IPS-20b (cell line): ENCODE data around the gene TENM4.

Experiments used
- H3K27ac ChIP-seq: one replicate; pipeline ENCODE4 v1.5.1; 2013; ENCODE audit warnings: low read length
- H3K27me3 ChIP-seq: 2 replicates; pipeline ENCODE4 v1.6.1; 2013; ENCODE audit warnings: mild to moderate bottlenecking, low read length, inconsistent platforms; ENCODE audit not compliant: insufficient read depth
- H3K36me3 ChIP-seq: 2 replicates; pipeline ENCODE4 v1.6.1; 2013; ENCODE audit warnings: low read depth, mild to moderate bottlenecking, inconsistent platforms, low read length, moderate library complexity; ENCODE audit not compliant: insufficient read depth
- H3K4me1 ChIP-seq: 2 replicates; pipeline ENCODE4 v1.6.1; 2013; ENCODE audit warnings: mild to moderate bottlenecking, control low read depth, inconsistent platforms, low read length, moderate library complexity; ENCODE audit not compliant: insufficient read depth
- H3K4me3 ChIP-seq: 2 replicates; pipeline ENCODE4 v1.5.1; 2013; ENCODE audit warnings: mild to moderate bottlenecking, low read length, inconsistent platforms
- H3K9ac ChIP-seq: 2 replicates; pipeline ENCODE4 v1.6.1; 2013; ENCODE audit warnings: low read depth, mild to moderate bottlenecking, inconsistent platforms, low read length, moderate library complexity
- H3K9me3 ChIP-seq: 2 replicates; pipeline ENCODE4 v1.6.1; 2013; ENCODE audit warnings: mild to moderate bottlenecking, low read depth, low read length, inconsistent platforms; ENCODE audit not compliant: insufficient read depth

The TENM4 gene

DNA sequence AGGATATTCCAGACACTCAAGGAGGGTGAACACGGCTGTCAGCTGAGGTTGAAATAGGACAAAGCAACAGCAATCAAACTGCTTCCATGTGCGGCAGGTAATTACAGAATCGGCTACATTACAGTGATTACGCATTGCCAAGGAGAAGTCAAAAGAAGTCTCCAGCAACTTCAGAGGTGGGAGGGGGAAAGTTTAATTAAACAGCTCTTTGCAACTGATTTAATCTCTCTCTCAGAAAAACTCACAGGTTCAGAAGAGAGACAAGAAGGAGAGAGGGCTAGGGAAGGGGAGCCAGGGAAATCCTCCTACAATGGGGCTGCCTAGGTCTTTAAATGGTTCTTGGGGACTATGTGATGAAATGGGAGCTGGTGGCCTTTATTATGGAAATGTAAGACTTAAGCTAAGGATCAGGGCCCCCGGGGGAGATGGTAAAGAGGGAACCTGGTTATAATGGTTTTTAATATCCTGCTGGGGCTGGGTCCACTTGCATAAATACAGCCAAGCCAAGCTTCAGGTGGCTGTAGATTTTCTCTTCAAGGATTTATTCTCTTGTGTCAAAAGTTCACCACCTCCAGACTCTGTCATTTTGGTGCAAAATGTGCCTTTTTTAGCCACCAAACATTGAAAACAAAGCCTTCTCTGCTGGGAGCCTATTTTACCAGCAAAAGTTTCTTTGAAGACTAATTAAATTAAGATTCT, 511.5 kb downstream of the TENM4 start:
- peaks cover 7% of the 10 kb centered on the region; the same call in 1 of the 2 replicates for H3K9me3 ChIP-seq
- H3K27ac ChIP-seq: no peak overlapping the region
- peaks cover 27% of the 10 kb centered on the region for H3K4me1 ChIP-seq
- peaks cover 70% of the 10 kb centered on the region for H3K27me3 ChIP-seq
- no peaks in the 10 kb centered on the region; the same call in 1 of the 2 replicates for H3K36me3 ChIP-seq
- H3K4me3 ChIP-seq: peak overlapping the region; percentile 45
- no peak overlapping the region for H3K9ac ChIP-seq

DNA sequence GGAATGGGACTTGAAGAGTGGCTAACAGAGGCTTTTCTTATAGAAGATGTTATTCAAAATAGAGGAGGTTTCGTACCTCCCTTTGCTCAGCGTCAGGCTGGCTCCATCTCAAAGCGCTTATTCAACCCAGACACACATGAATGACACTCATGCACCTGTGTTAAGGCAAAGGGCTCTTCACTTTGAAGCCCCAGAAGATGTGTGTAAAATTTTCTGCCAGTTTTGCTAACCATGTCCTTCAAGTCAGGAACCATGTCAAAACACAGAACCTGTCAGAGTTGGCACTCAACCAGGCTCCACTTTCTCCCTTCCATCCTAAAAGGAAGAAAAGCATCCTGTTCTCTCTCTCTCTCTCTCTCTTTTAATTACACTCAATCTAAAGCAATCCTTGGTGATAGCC, 513.3 kb downstream of the TENM4 start:
- Histone ChIP-seq H3K4me3 (no peak overlapping the region), H3K27ac (no peak overlapping the region), H3K9ac (no peak overlapping the region), H3K27me3 (peaks cover 56% of the 10 kb centered on the region), H3K9me3 (peaks cover 3% of the 10 kb centered on the region; the same call in 1 of the 2 replicates), H3K4me1 (peaks cover 27% of the 10 kb centered on the region), H3K36me3 (no peaks in the 10 kb centered on the region; the same call in 1 of the 2 replicates)

DNA sequence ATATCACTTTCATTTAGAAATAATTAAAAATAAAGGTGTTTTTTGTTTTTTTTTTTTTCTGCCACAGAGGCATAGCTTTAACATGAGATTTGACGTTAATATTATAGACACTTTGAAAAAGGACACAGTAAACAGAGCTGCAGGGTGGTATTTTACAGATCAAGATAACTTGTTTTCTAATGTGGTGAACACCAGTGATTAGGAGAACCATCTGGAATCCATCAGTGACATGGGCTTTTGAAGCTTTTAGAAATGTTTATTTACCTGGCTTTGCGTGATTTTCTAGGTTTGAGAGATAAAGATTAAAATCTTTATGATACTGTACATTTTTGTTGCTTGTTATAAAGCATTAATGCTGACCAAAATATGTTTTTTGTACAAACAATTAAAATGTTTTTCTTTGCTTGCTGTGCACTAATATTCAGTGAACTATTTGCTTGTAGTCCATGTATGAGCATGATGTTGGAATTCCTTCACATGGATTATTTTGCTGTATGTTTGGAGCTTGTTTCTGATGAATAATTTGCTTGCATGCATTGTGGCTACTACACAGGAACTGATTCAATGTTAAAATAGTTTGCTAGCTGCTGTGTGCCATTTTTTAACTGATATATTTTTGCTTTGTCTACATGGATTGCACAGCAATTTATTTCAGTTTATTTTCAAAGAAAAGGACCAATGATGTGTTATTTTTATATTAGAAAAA, 514.0 kb downstream of the TENM4 start:
- Histone ChIP-seq H3K36me3 (no peaks in the 10 kb centered on the region; the same call in 1 of the 2 replicates), H3K27me3 (peaks cover 49% of the 10 kb centered on the region), H3K9me3 (no peaks in the 10 kb centered on the region), H3K4me1 (peaks cover 27% of the 10 kb centered on the region), H3K27ac (no peak overlapping the region), H3K9ac (no peak overlapping the region), H3K4me3 (no peak overlapping the region)

DNA sequence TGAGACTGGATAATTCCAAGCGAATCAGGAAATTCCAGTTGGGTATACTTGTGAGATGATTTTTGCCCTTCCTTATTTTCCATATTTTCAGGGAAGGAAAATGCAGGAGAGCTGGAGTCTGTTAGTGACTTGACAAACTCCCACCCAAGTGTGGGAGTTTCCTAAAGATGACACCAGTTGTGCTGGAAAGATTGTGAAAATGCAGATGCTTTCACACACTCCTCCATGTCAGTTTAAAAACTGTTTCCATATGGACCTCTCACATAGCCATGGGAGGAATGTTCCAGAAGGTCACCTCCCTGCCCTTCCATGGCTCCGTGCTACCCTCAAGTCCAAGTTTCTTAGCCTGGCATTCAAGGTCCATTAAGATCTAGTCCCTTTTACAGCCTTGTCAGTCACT, 515.4 kb downstream of the TENM4 start:
- Histone ChIP-seq H3K4me1 (peaks cover 20% of the 10 kb centered on the region), H3K27ac (no peak overlapping the region), H3K36me3 (no peaks in the 10 kb centered on the region), H3K9me3 (no peaks in the 10 kb centered on the region), H3K27me3 (peaks cover 35% of the 10 kb centered on the region), H3K4me3 (no peak overlapping the region), H3K9ac (no peak overlapping the region)

DNA sequence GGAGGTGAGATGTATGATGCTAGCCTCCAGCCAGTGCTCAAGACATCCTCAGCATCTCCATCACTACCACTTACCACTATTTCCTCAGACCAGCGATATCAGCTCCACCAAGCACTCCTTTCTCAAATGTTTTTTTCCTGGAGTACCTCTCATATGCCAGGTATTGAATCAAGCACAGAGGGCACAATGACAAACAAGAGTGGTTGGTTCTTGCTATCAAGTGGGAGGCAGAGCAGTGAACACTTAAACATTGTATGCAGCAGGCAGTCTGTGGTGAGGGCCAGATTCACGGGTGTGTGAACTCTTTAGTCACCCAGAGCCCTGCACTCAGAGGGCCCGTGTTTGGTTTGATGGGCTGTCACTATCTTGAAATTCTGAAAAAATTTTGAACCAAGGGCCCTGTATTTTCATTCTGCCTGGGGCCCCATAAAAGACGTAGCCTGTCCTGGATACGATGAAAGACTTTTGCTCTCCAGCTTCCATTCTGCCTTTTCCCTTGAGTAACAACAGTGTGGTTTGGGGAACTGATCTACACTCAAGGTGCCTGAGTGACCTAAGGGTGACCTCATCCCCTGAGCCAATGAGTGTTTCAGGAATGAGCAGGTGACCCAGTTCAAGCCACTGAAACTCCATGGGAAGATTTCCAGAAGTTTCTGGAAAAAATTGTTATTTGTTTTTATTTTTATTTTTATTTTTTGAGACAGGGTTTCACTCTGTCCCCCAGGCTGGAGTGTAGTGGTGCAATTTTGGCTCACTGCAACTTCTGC, 517.8 kb downstream of the TENM4 start:
- H3K4me1 ChIP-seq: no peaks in the 10 kb centered on the region
- no peak overlapping the region for H3K9ac ChIP-seq
- no peaks in the 10 kb centered on the region for H3K9me3 ChIP-seq
- peaks cover 15% of the 10 kb centered on the region; the same call in 1 of the 2 replicates for H3K27me3 ChIP-seq
- H3K36me3 ChIP-seq: no peaks in the 10 kb centered on the region
- H3K27ac ChIP-seq: no peak overlapping the region
- no peak overlapping the region for H3K4me3 ChIP-seq

DNA sequence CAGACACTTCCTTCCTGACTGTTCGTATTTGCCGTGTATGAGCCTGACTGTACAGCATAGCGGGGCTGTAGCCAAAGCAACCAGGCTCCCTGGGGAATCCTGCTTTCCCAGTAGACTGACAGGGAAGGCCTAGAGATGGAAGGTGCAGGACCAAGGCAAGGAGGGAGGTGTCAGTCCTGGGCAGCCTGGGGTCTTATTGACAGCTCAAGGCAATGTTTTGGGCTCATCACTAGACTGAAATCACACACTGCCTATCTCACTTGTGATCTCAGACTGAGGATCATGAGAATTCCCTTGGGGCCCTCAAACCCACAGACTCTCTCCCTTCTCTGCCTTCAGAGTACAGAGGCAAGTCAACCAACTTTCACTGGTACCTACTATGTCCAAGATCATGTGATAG, 519.3 kb downstream of the TENM4 start:
- no peaks in the 10 kb centered on the region for H3K9me3 ChIP-seq
- no peaks in the 10 kb centered on the region for H3K36me3 ChIP-seq
- peaks cover under 1% of the 10 kb centered on the region; the same call in 1 of the 2 replicates for H3K27me3 ChIP-seq
- H3K9ac ChIP-seq: no peak overlapping the region
- no peak overlapping the region for H3K27ac ChIP-seq
- H3K4me3 ChIP-seq: no peak overlapping the region
- no peaks in the 10 kb centered on the region for H3K4me1 ChIP-seq

DNA sequence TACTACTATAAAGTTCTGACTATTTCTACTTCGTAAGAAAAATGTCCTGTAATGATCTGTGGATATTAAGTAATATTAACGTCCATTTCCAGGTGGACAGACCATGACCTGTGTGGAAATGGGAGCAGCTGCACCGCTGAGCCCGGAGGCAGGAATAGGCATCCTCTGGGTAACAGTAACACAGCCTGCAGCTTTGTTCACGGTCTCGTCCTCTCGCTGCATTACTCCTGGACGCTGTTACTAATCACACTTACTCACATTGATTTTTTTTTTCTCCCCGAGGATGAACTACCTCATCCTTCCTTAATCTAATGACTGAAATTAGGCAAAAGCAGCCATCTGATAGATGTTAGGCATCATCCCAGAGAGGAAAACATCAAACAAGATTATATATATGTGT, 520.5 kb downstream of the TENM4 start:
- H3K9ac ChIP-seq: no peak overlapping the region
- H3K36me3 ChIP-seq: no peaks in the 10 kb centered on the region
- H3K27me3 ChIP-seq: no peaks in the 10 kb centered on the region; the same call in 1 of the 2 replicates
- no peaks in the 10 kb centered on the region for H3K4me1 ChIP-seq
- H3K9me3 ChIP-seq: no peaks in the 10 kb centered on the region
- H3K27ac ChIP-seq: no peak overlapping the region
- H3K4me3 ChIP-seq: no peak overlapping the region

DNA sequence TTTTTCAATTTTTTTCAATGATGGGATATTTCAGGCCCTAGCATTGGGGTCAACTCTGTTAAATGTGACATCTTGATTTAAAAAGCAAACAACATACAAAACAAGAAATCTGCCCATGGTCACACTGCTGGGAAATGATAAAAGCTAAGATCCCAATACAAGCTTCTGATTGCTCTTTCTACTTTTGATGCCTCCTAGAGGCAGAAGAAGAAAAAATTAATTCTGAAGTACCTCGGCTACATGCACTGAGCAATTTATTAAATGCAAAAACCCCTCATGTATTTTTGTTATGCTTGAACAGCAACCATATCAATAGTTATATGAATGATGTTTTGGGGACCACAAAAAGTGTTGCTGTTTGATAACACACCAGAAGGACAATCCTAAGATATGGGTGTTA, 524.1 kb downstream of the TENM4 start:
- no peaks in the 10 kb centered on the region for H3K9me3 ChIP-seq
- H3K27ac ChIP-seq: no peak overlapping the region
- H3K36me3 ChIP-seq: no peaks in the 10 kb centered on the region
- H3K4me3 ChIP-seq: no peak overlapping the region
- H3K9ac ChIP-seq: no peak overlapping the region
- no peaks in the 10 kb centered on the region for H3K4me1 ChIP-seq
- no peaks in the 10 kb centered on the region for H3K27me3 ChIP-seq

DNA sequence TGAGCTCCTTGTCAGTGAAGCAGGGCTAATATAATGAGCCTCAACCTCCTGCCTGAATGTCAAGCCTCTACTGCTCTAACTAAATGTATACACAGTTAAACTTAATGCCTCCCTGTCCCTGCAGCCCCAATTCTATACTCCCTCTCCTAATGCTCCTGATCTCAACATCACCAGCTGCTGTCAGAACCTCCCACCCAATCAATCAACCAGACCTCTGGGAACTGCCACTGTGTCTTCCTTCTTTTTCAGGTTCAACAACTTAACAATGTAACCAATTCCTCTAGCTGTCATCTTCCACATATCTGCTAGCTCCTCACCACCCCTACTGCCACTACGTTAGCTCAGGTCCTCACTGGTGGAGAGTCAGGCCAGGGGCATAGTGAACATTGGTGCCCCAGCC, 526.3 kb downstream of the TENM4 start:
- Histone ChIP-seq H3K4me3 (no peak overlapping the region), H3K4me1 (no peaks in the 10 kb centered on the region), H3K27me3 (no peaks in the 10 kb centered on the region), H3K9ac (no peak overlapping the region), H3K9me3 (no peaks in the 10 kb centered on the region), H3K27ac (no peak overlapping the region), H3K36me3 (no peaks in the 10 kb centered on the region)

DNA sequence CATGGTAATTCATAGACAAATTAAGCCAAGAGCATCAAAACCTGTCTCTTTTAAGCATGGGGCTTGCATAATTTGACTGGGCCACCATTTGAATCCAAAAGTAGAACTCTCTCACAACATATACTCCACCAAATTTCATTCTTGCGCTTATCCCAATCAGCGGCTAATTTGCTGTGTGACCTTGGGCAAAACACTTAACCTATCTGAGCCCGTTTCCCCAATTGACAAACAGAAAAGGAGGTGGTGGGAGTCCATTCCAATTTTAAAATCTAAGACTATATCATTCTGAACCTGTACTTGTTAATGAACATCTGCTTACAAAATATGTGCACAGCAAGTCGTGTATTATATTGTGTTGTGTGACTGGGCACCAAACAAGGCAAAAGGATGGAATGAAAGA, 528.1 kb downstream of the TENM4 start:
- no peaks in the 10 kb centered on the region for H3K4me1 ChIP-seq

DNA sequence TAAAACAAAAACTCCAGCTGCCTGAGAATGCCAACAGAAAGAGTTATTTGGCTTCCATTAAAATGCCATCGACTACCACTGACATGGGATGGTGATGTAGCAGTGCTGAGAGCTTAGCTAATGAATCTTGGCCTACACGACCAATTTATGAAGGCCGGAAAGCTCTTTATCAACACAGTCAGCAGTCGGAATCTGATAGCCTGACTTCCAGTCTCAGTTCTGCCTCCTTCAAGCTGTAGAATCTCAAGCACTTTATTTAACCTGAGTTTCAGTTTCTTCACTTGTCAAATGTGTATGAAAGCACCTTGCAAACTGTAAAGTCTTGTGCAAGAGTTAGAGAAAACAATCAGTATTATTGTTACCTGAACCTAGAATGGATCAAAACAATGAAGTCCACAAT, 530.5 kb downstream of the TENM4 start:
- Histone ChIP-seq H3K27me3 (no peaks in the 10 kb centered on the region), H3K9me3 (no peaks in the 10 kb centered on the region), H3K27ac (no peak overlapping the region), H3K4me1 (no peaks in the 10 kb centered on the region), H3K36me3 (no peaks in the 10 kb centered on the region), H3K4me3 (no peak overlapping the region), H3K9ac (no peak overlapping the region)

More for the DNA sequence above, 528.1 kb downstream of the TENM4 start:
- no peak overlapping the region for H3K4me3 ChIP-seq
- H3K9ac ChIP-seq: no peak overlapping the region
- H3K36me3 ChIP-seq: no peaks in the 10 kb centered on the region
- H3K9me3 ChIP-seq: no peaks in the 10 kb centered on the region
- no peaks in the 10 kb centered on the region for H3K27me3 ChIP-seq
- H3K27ac ChIP-seq: no peak overlapping the region
